K562 (cell line): ENCODE data around the gene RNU1-2. TPM values are rescaled to one million over a fixed set of nuclear protein-coding genes. Genes with fewer than 3 reads are reported as not detected.

Experiments
- ATF7 ChIP-seq: fragments of 450-650 bp; IDR thresholded peaks from 2 replicates; pipeline ENCODE4 v1.7.1; 2014; ENCODE audit warnings: mild to moderate bottlenecking, moderate library complexity
- CTBP1 ChIP-seq: fragments of 450-650 bp; IDR thresholded peaks from 2 replicates; pipeline ENCODE4 v1.6.1; 2016; ENCODE audit warnings: borderline replicate concordance
- ERF ChIP-seq: fragments of 450-650 bp; formaldehyde crosslinking; IDR thresholded peaks from 2 replicates; pipeline ENCODE4 v1.4.0; 2020; ENCODE audit warnings: mild to moderate bottlenecking, mixed read lengths
- FOXJ3 ChIP-seq: sonication (generic); formaldehyde crosslinking; IDR thresholded peaks from 2 replicates; pipeline ENCODE4 v1.4.0; 2020; ENCODE audit warnings: mild to moderate bottlenecking, missing genetic modification reagents
- HMGN3 ChIP-seq: IDR thresholded peaks from 2 replicates; pipeline ENCODE4 v1.6.1; 2011; ENCODE audit warnings: borderline replicate concordance, low read depth, mild to moderate bottlenecking, mixed read lengths, low read length; ENCODE audit not compliant: insufficient read length; ENCODE audit errors: extremely low read depth
- JUND ChIP-seq, 2 experiments: IDR thresholded peaks; 2 replicates in 1 of 2; 3 replicates in 1 of 2; pipeline ENCODE4 v1.6.1; 2011; ENCODE audit warnings: borderline replicate concordance in 2 of 2, low read depth in 2 of 2, low read length in 2 of 2, improper control_type of control experiment in 1 of 2, missing biosample characterization in 1 of 2, missing genetic modification characterization in 1 of 2, missing genetic modification reagents in 1 of 2
- KDM5B ChIP-seq: fragments of 200-600 bp; sonication (generic); IDR thresholded peaks from 2 replicates; pipeline ENCODE4 v1.6.1; 2012; ENCODE audit warnings: low read depth, mild to moderate bottlenecking, moderate library complexity, low read length, control low read depth, inconsistent platforms; ENCODE audit not compliant: insufficient replicate concordance
- NBN ChIP-seq: fragments of 450-650 bp; IDR thresholded peaks from 2 replicates; pipeline ENCODE4 v1.6.1; 2016; ENCODE audit warnings: low read depth, mild to moderate bottlenecking
- OTX1 ChIP-seq: fragments of 450-650 bp; formaldehyde crosslinking; IDR thresholded peaks from 2 replicates; pipeline ENCODE4 v1.4.0; 2022; ENCODE audit warnings: mild to moderate bottlenecking
- POLR2A ChIP-seq: fragments of 450-650 bp; conservative IDR thresholded peaks from 2 replicates; pipeline ENCODE4 v1.6.1; 2016
- PRPF4 ChIP-seq: fragments of 200-400 bp; formaldehyde crosslinking; IDR thresholded peaks from one replicate; pipeline ENCODE4 v1.6.1; 2017; ENCODE audit warnings: low read length, low read depth, mild to moderate bottlenecking; ENCODE audit not compliant: insufficient read depth, poor library complexity, severe bottlenecking
- RBM25 ChIP-seq: fragments of 200-400 bp; formaldehyde crosslinking; IDR thresholded peaks from 2 replicates; pipeline ENCODE4 v1.6.1; 2018; ENCODE audit warnings: low read length, low read depth, moderate library complexity; ENCODE audit not compliant: severe bottlenecking
- SMAD4 ChIP-seq: fragments of 250-450 bp; sonication (Bioruptor Pico); conservative IDR thresholded peaks from 2 replicates; pipeline ENCODE4 v1.8.0; 2021; ENCODE audit warnings: inconsistent platforms, mild to moderate bottlenecking, moderate library complexity
- SP1 ChIP-seq: sonication (generic); formaldehyde crosslinking; IDR thresholded peaks from 2 replicates; pipeline ENCODE4 v1.8.1; 2022; ENCODE audit warnings: mild to moderate bottlenecking, missing genetic modification reagents
- SUPT5H ChIP-seq: fragments of 450-650 bp; IDR thresholded peaks from 2 replicates; pipeline ENCODE4 v1.6.1; 2016
- ZNF436 ChIP-seq: fragments of 250-450, 450-650 bp; sonication (Bioruptor Pico); formaldehyde crosslinking; IDR thresholded peaks from 2 replicates; pipeline ENCODE4 v1.7.0; 2020; ENCODE audit warnings: mild to moderate bottlenecking
- ZNF696 ChIP-seq: fragments of 250-450 bp; sonication (Bioruptor Pico); conservative IDR thresholded peaks from 2 replicates; pipeline ENCODE4 v1.4.0; 2020; ENCODE audit warnings: mild to moderate bottlenecking, moderate library complexity
- ZNF76 ChIP-seq: fragments of 250-450 bp; sonication (Bioruptor Pico); IDR thresholded peaks from 2 replicates; pipeline ENCODE4 v1.4.0; 2020; ENCODE audit warnings: mild to moderate bottlenecking, moderate library complexity, borderline replicate concordance
- ZNF766 ChIP-seq: fragments of 200-800 bp; sonication (Bioruptor generic); conservative IDR thresholded peaks from 2 replicates; pipeline ENCODE4 v1.6.1; 2016; ENCODE audit warnings: missing genetic modification characterization, missing compliant biosample characterization
- polyA plus RNA-seq, 8 experiments: library from polyadenylated mRNA; depleted of rRNA in 4 of 8; stranded (reverse) in 5 of 8; unstranded in 3 of 8; fragments of >200 nt; fragmentation: Nextera tagmentation in 2 of 8; fragmentation: Illumina TruSeq in 1 of 8; extraction: Ambion mirVana in 2 of 8; extraction: Trizol in 1 of 8; gene quantifications; 2 replicates each; pipeline versions ENCODE4 v1.2.1 to v1.2.3, GENCODE V29; 2011 to 2014; ENCODE audit warnings: inconsistent platforms in 1 of 8, missing spikeins in 1 of 8
- total RNA-seq, 7 experiments: library from RNA; depleted of rRNA in 6 of 7; stranded (reverse); fragments of >200 nt in 6 of 7; fragmentation: Illumina TruSeq in 2 of 7; extraction: Trizol in 2 of 7; gene quantifications; 2 replicates each; pipeline versions ENCODE4 v1.2.1 to v1.2.3, GENCODE V29; 2011 to 2021; ENCODE audit warnings: low replicate concordance in 1 of 7
- TF ChIP-seq, protein P1 (sequence below): fragments of 450-650 bp; formaldehyde crosslinking; IDR thresholded peaks from 2 replicates; pipeline ENCODE4 v1.4.0; 2020; ENCODE audit warnings: mild to moderate bottlenecking, moderate library complexity

The RNU1-2 gene
- total and polyA plus RNA-seq, 9 of the 15 experiments (the other 6 are each of a cell fraction or from before 2014, with no cell fraction given) = under 0.01 to 32,823 (median 2,538) TPM; not detected in 4

- no peak for TF ChIP-seq PRPF4
- no peak for TF ChIP-seq OTX1 (CRISPR knock-in tag)
- TF ChIP-seq JUND (IDR thresholded peaks at IDR 0.05; ENCODE audit: borderline replicate concordance, low read depth, low read length) = 0 out of 2 replicates have a peak, but pooled peaks have one; percentile 1
- no peak for TF ChIP-seq JUND (tag; IDR thresholded peaks at IDR 0.05; ENCODE audit: borderline replicate concordance, low read depth, low read length)
- TF ChIP-seq SUPT5H = peak; percentile 37; the same call in 1 of the 2 replicates
- peak; percentile 17 for TF ChIP-seq RBM25
- 0 out of 2 replicates have a peak, but pooled peaks have one; percentile 71 for TF ChIP-seq ERF (CRISPR knock-in tag)
- TF ChIP-seq POLR2A = peak; percentile 50; the same call in 1 of the 2 replicates
- TF ChIP-seq ATF7 = peak; percentile 23; the same call in 1 of the 2 replicates
- no peak for TF ChIP-seq NBN
- peak; percentile 34 for TF ChIP-seq KDM5B
- TF ChIP-seq ZNF436 (CRISPR knock-in tag) = no peak
- TF ChIP-seq, protein P1, sequence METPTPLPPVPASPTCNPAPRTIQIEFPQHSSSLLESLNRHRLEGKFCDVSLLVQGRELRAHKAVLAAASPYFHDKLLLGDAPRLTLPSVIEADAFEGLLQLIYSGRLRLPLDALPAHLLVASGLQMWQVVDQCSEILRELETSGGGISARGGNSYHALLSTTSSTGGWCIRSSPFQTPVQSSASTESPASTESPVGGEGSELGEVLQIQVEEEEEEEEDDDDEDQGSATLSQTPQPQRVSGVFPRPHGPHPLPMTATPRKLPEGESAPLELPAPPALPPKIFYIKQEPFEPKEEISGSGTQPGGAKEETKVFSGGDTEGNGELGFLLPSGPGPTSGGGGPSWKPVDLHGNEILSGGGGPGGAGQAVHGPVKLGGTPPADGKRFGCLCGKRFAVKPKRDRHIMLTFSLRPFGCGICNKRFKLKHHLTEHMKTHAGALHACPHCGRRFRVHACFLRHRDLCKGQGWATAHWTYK (CRISPR knock-in tag) = no peak; the same call in none of the 2 replicates
- peak; percentile 81 for TF ChIP-seq SMAD4
- TF ChIP-seq ZNF76 = no peak
- peak; percentile 80 for TF ChIP-seq HMGN3
- TF ChIP-seq CTBP1 = peak; percentile 87; the same call in 1 of the 2 replicates
- no peak for TF ChIP-seq FOXJ3 (CRISPR knock-in tag)
- TF ChIP-seq ZNF696 = no peak
- peak; percentile 92 for TF ChIP-seq ZNF766 (CRISPR knock-in tag)
- peak; percentile 57 for TF ChIP-seq SP1 (CRISPR knock-in tag)
Observed at GRCh38 chr1:16913833-16914662, 18.3 kb downstream of the RNU1-2 start (continued).
